ENCODE measurements around the gene ADCY3.

- TF ChIP-seq, protein P1, sequence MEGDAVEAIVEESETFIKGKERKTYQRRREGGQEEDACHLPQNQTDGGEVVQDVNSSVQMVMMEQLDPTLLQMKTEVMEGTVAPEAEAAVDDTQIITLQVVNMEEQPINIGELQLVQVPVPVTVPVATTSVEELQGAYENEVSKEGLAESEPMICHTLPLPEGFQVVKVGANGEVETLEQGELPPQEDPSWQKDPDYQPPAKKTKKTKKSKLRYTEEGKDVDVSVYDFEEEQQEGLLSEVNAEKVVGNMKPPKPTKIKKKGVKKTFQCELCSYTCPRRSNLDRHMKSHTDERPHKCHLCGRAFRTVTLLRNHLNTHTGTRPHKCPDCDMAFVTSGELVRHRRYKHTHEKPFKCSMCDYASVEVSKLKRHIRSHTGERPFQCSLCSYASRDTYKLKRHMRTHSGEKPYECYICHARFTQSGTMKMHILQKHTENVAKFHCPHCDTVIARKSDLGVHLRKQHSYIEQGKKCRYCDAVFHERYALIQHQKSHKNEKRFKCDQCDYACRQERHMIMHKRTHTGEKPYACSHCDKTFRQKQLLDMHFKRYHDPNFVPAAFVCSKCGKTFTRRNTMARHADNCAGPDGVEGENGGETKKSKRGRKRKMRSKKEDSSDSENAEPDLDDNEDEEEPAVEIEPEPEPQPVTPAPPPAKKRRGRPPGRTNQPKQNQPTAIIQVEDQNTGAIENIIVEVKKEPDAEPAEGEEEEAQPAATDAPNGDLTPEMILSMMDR (IDR thresholded peaks at IDR 0.05; ENCODE audit: poor library complexity), result no peak
- TF ChIP-seq EZH2phosphoT487 (IDR thresholded peaks at IDR 0.05; ENCODE audit: low read depth, severe bottlenecking, unreplicated experiment), result no peak
Observed at GRCh38 chr2:24842081-24843050, 77.7 kb downstream of the ADCY3 start.
